Measurements from ENCODE around the gene PDSS2.

DNA sequence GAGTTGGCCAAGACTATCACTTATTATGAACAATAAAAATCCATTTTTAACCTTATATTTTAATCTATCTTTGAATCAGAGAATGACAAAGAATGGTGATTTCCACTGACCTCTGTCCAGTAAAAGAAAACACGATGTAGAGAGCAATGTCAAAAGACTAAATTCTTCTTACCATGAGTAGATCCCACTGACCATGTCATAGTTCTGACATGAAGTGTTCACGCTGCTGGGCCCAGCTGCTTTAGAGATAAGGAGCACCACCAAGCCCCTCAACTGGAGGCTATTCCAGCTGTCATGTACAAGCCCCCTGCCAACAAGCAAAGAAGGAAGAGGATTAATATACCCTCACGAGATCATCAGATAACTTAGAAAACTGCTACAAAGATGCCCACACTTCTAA, 125.3 kb downstream of the PDSS2 start:
- TF ChIP-seq, protein P1, sequence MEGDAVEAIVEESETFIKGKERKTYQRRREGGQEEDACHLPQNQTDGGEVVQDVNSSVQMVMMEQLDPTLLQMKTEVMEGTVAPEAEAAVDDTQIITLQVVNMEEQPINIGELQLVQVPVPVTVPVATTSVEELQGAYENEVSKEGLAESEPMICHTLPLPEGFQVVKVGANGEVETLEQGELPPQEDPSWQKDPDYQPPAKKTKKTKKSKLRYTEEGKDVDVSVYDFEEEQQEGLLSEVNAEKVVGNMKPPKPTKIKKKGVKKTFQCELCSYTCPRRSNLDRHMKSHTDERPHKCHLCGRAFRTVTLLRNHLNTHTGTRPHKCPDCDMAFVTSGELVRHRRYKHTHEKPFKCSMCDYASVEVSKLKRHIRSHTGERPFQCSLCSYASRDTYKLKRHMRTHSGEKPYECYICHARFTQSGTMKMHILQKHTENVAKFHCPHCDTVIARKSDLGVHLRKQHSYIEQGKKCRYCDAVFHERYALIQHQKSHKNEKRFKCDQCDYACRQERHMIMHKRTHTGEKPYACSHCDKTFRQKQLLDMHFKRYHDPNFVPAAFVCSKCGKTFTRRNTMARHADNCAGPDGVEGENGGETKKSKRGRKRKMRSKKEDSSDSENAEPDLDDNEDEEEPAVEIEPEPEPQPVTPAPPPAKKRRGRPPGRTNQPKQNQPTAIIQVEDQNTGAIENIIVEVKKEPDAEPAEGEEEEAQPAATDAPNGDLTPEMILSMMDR (conservative IDR thresholded peaks at IDR 0.05; ENCODE audit: low read length): no peak
- TF ChIP-seq EZH2phosphoT487 (IDR thresholded peaks at IDR 0.05; ENCODE audit: borderline replicate concordance): no peak
